GM23338 (cell line): ENCODE measurements around the gene THRA. TPM values are rescaled to one million over a fixed set of nuclear protein-coding genes. Genes with fewer than 3 reads are reported as not detected.

Source experiments
- ATAC-seq: fragments of 200-7000 bp; cut with Tn5 transposase; 3 replicates; pipeline ENCODE4 v1.9.1; 2020
- DNase-seq: peaks from one replicate; pipeline ENCODE4 v3.0.0-alpha.2; 2015; ENCODE audit warnings: low spot score
- H2AFZ ChIP-seq: fragments of 200-600 bp; sonication (generic); 2 replicates; pipeline ENCODE4 v1.8.0; 2016; ENCODE audit warnings: antibody characterized with exemption, mild to moderate bottlenecking, moderate library complexity
- H3F3A ChIP-seq: fragments of 200-600 bp; sonication (generic); replicated peaks from 2 replicates; pipeline ENCODE4 v1.8.0; 2017; ENCODE audit warnings: antibody characterized with exemption, mixed run types, low read depth
- H3K27ac ChIP-seq: fragments of 200-600 bp; sonication (generic); 2 replicates; pipeline ENCODE4 v1.6.1; 2016; ENCODE audit warnings: low read depth
- H3K27me3 ChIP-seq: fragments of 200-600 bp; sonication (generic); 2 replicates; pipeline ENCODE4 v1.8.0; 2016; ENCODE audit warnings: mild to moderate bottlenecking, mixed run types, moderate library complexity; ENCODE audit not compliant: insufficient read depth
- H3K36me3 ChIP-seq: fragments of 200-600 bp; sonication (generic); 2 replicates; pipeline ENCODE4 v1.8.0; 2016; ENCODE audit warnings: mild to moderate bottlenecking; ENCODE audit not compliant: insufficient read depth
- H3K4me1 ChIP-seq: fragments of 200-600 bp; sonication (generic); 2 replicates; pipeline ENCODE4 v1.8.0; 2016; ENCODE audit warnings: mild to moderate bottlenecking, moderate library complexity; ENCODE audit not compliant: insufficient read depth
- H3K4me2 ChIP-seq: fragments of 200-600 bp; sonication (generic); 2 replicates; pipeline ENCODE4 v1.7.1; 2017; ENCODE audit warnings: mixed run types
- H3K4me3 ChIP-seq: fragments of 200-600 bp; sonication (generic); 2 replicates; pipeline ENCODE4 v1.6.1; 2016; ENCODE audit warnings: mixed run types
- H3K79me2 ChIP-seq: fragments of 200-600 bp; sonication (generic); replicated peaks from 2 replicates; pipeline ENCODE4 v1.8.0; 2017; ENCODE audit warnings: mild to moderate bottlenecking; ENCODE audit not compliant: insufficient read depth
- H3K9me2 ChIP-seq: fragments of 200-600 bp; sonication (generic); 2 replicates; pipeline ENCODE4 v1.8.0; 2017; ENCODE audit not compliant: insufficient read depth
- H4K20me1 ChIP-seq: fragments of 200-600 bp; sonication (generic); replicated peaks from 2 replicates; pipeline ENCODE4 v1.8.0; 2017; ENCODE audit warnings: mild to moderate bottlenecking; ENCODE audit not compliant: insufficient read depth
- H3K27ac Mint-ChIP-seq: 2 replicates; pipeline ENCODE4 v1.8.0; 2020; ENCODE audit warnings: inconsistent platforms, mild to moderate bottlenecking, moderate library complexity, mixed read lengths
- H3K27me3 Mint-ChIP-seq: 3 replicates; pipeline ENCODE4 v1.8.0; 2022; ENCODE audit warnings: low read depth, mild to moderate bottlenecking, moderate library complexity, mixed read lengths, inconsistent platforms; ENCODE audit not compliant: insufficient read depth, poor library complexity
- H3K36me3 Mint-ChIP-seq: 3 replicates; pipeline ENCODE4 v1.8.0; 2021; ENCODE audit warnings: low read depth, mild to moderate bottlenecking, inconsistent platforms, moderate library complexity, mixed read lengths
- H3K4me1 Mint-ChIP-seq: 3 replicates; pipeline ENCODE4 v1.8.0; 2020; ENCODE audit warnings: mild to moderate bottlenecking, inconsistent platforms, mixed read lengths
- H3K4me3 Mint-ChIP-seq: 3 replicates; pipeline ENCODE4 v1.8.0; 2021; ENCODE audit warnings: moderate library complexity, mild to moderate bottlenecking, inconsistent platforms, mixed read lengths
- H3K9me3 Mint-ChIP-seq: 3 replicates; pipeline ENCODE4 v1.8.0; 2020; ENCODE audit warnings: moderate library complexity, mild to moderate bottlenecking, inconsistent platforms, mixed read lengths
- CREB1 ChIP-seq: fragments of 250-450 bp; sonication (Bioruptor Pico); IDR thresholded peaks from 2 replicates; pipeline ENCODE4 v1.5.0; 2020; ENCODE audit warnings: low read depth, mild to moderate bottlenecking, moderate library complexity
- ETS1 ChIP-seq: IDR thresholded peaks from 2 replicates; pipeline ENCODE4 v1.6.1; 2016; ENCODE audit warnings: antibody characterized with exemption
- EZH2 ChIP-seq: fragments of 200-600 bp; sonication (generic); IDR thresholded peaks from one replicate; pipeline ENCODE4 v1.8.0; 2017; ENCODE audit warnings: antibody characterized with exemption, mild to moderate bottlenecking, low read depth; ENCODE audit not compliant: unreplicated experiment
- EZH2phosphoT487 ChIP-seq: fragments of 200-600 bp; sonication (generic); IDR thresholded peaks from one replicate; pipeline ENCODE4 v1.8.1; 2018; ENCODE audit warnings: antibody characterized with exemption; ENCODE audit not compliant: unreplicated experiment
- POLR2AphosphoS5 ChIP-seq: IDR thresholded peaks from 2 replicates; pipeline ENCODE4 v1.6.1; 2016; ENCODE audit warnings: antibody characterized with exemption, low read depth
- STAT1 ChIP-seq: IDR thresholded peaks from one replicate; pipeline ENCODE4 v1.6.1; 2016; ENCODE audit warnings: antibody characterized with exemption; ENCODE audit not compliant: unreplicated experiment
- ZNF114 ChIP-seq: fragments of 250-450 bp; sonication (Bioruptor Pico); IDR thresholded peaks from 2 replicates; pipeline ENCODE4 v1.5.0; 2020; ENCODE audit warnings: mild to moderate bottlenecking, moderate library complexity
- polyA plus RNA-seq: library from polyadenylated mRNA; unstranded; fragments of >200 nt; fragmentation: Nextera tagmentation; extraction: Ambion mirVana; gene quantifications from 2 replicates; pipeline ENCODE4 v1.2.1, GENCODE V29; 2016
- total RNA-seq: library from RNA; depleted of rRNA; stranded (reverse); fragments of >200 nt; shearing (Covaris generic); gene quantifications from 2 replicates; pipeline ENCODE4 v1.2.3, GENCODE V29; 2014
- TF ChIP-seq, protein P1 (sequence below): fragments of 250-450 bp; sonication (Bioruptor Pico); IDR thresholded peaks from 2 replicates; pipeline ENCODE4 v1.5.0; 2020; ENCODE audit warnings: mild to moderate bottlenecking, moderate library complexity

The THRA gene
- total and polyA plus RNA-seq, 2 experiments from 2014 or later: 3.4 to 10.5 TPM

DNA sequence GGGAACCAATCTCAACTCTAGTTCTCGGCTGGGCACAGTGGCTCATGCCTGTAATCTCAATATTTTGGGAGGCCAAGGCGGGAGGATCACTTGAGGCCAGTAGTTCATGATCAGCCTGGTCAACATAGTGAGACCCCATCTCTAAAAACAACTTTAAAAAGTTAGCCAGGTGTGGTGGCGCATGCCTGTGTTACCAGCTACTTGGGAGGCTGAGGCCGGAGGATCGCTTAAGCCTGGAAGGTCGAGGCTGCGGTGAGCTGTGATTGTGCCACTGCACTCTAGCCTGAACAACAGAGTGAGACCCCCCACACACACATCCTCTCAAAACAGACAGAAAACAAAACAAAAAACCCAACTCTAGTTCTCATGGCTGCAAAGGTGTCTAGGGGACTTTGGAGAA is 4.9 kb downstream of the THRA start:
- H3K9me2 ChIP-seq: no peaks in the 10 kb centered on the region
- H3K4me3 Mint-ChIP-seq: no peak overlapping the region; the same call in 2 of the 3 replicates
- H4K20me1 ChIP-seq: no peaks in the 10 kb centered on the region
- no peak overlapping the region for H3K4me3 ChIP-seq
- H3K27me3 Mint-ChIP-seq: peaks cover 27% of the 10 kb centered on the region
- H3F3A ChIP-seq: 0 out of 2 replicates have a peak, but pooled peaks cover 23% of the 10 kb centered on the region
- no peak for TF ChIP-seq CREB1 (CRISPR knock-in tag)
- TF ChIP-seq ZNF114 (CRISPR knock-in tag): no peak
- no peak for TF ChIP-seq EZH2phosphoT487
- no peak for TF ChIP-seq POLR2AphosphoS5
- no peak for TF ChIP-seq ETS1
- no peak for TF ChIP-seq EZH2
- TF ChIP-seq, protein P1, sequence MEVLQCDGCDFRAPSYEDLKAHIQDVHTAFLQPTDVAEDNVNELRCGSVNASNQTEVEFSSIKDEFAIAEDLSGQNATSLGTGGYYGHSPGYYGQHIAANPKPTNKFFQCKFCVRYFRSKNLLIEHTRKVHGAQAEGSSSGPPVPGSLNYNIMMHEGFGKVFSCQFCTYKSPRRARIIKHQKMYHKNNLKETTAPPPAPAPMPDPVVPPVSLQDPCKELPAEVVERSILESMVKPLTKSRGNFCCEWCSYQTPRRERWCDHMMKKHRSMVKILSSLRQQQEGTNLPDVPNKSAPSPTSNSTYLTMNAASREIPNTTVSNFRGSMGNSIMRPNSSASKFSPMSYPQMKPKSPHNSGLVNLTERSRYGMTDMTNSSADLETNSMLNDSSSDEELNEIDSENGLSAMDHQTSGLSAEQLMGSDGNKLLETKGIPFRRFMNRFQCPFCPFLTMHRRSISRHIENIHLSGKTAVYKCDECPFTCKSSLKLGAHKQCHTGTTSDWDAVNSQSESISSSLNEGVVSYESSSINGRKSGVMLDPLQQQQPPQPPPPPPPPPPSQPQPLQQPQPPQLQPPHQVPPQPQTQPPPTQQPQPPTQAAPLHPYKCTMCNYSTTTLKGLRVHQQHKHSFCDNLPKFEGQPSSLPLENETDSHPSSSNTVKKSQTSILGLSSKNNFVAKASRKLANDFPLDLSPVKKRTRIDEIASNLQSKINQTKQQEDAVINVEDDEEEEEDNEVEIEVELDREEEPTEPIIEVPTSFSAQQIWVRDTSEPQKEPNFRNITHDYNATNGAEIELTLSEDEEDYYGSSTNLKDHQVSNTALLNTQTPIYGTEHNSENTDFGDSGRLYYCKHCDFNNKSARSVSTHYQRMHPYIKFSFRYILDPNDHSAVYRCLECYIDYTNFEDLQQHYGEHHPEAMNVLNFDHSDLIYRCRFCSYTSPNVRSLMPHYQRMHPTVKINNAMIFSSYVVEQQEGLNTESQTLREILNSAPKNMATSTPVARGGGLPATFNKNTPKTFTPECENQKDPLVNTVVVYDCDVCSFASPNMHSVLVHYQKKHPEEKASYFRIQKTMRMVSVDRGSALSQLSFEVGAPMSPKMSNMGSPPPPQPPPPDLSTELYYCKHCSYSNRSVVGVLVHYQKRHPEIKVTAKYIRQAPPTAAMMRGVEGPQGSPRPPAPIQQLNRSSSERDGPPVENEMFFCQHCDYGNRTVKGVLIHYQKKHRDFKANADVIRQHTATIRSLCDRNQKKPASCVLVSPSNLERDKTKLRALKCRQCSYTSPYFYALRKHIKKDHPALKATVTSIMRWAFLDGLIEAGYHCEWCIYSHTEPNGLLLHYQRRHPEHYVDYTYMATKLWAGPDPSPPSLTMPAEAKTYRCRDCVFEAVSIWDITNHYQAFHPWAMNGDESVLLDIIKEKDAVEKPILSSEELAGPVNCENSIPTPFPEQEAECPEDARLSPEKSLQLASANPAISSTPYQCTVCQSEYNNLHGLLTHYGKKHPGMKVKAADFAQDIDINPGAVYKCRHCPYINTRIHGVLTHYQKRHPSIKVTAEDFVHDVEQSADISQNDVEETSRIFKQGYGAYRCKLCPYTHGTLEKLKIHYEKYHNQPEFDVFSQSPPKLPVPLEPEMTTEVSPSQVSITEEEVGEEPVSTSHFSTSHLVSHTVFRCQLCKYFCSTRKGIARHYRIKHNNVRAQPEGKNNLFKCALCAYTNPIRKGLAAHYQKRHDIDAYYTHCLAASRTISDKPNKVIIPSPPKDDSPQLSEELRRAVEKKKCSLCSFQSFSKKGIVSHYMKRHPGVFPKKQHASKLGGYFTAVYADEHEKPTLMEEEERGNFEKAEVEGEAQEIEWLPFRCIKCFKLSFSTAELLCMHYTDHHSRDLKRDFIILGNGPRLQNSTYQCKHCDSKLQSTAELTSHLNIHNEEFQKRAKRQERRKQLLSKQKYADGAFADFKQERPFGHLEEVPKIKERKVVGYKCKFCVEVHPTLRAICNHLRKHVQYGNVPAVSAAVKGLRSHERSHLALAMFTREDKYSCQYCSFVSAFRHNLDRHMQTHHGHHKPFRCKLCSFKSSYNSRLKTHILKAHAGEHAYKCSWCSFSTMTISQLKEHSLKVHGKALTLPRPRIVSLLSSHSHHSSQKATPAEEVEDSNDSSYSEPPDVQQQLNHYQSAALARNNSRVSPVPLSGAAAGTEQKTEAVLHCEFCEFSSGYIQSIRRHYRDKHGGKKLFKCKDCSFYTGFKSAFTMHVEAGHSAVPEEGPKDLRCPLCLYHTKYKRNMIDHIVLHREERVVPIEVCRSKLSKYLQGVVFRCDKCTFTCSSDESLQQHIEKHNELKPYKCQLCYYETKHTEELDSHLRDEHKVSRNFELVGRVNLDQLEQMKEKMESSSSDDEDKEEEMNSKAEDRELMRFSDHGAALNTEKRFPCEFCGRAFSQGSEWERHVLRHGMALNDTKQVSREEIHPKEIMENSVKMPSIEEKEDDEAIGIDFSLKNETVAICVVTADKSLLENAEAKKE: no peak
- no peak for TF ChIP-seq STAT1
- no peak overlapping the region for H3K27ac Mint-ChIP-seq
- H3K4me1 ChIP-seq: peaks cover 67% of the 10 kb centered on the region
- ATAC-seq (no peak), DNase-seq (no peak)
- no peak overlapping the region for H3K4me2 ChIP-seq
- H3K36me3 Mint-ChIP-seq: no peaks in the 10 kb centered on the region
- H3K27ac ChIP-seq: no peak overlapping the region
- H3K36me3 ChIP-seq: no peaks in the 10 kb centered on the region
- H3K9me3 Mint-ChIP-seq: no peaks in the 10 kb centered on the region
- H3K4me1 Mint-ChIP-seq: peaks cover 76% of the 10 kb centered on the region
- H2AFZ ChIP-seq: no peak overlapping the region
- H3K79me2 ChIP-seq: peaks cover 7% of the 10 kb centered on the region; the same call in 1 of the 2 replicates
- H3K27me3 ChIP-seq: peaks cover 12% of the 10 kb centered on the region; the same call in 1 of the 2 replicates
